Smooth muscle cell (in vitro differentiated cells): ENCODE results near the gene RYR2. TPM values are rescaled to one million over a fixed set of nuclear protein-coding genes. Genes with fewer than 3 reads are reported as not detected.

ENCODE experiments used
- DNase-seq: peaks from one replicate; lab custom pipeline; 2025; ENCODE audit not compliant: unreplicated experiment; lab: John Stamatoyannopoulos, UW
- H2AFZ ChIP-seq: fragments of 200-600 bp; sonication (generic); 2 replicates; pipeline ENCODE4 v1.6.0; 2016; ENCODE audit warnings: antibody characterized with exemption, low read depth, mild to moderate bottlenecking
- H3F3A ChIP-seq: fragments of 200-600 bp; sonication (generic); 2 replicates; pipeline ENCODE4 v1.6.0; 2017; ENCODE audit warnings: antibody characterized with exemption, low read depth
- H3K27ac ChIP-seq: fragments of 200-600 bp; sonication (generic); 2 replicates; pipeline ENCODE4 v1.5.1; 2016; ENCODE audit warnings: low read depth, mild to moderate bottlenecking
- H3K27me3 ChIP-seq: fragments of 200-600 bp; sonication (generic); 2 replicates; pipeline ENCODE4 v1.6.1; 2016; ENCODE audit warnings: low read depth, mild to moderate bottlenecking
- H3K36me3 ChIP-seq: fragments of 200-600 bp; sonication (generic); 2 replicates; pipeline ENCODE4 v1.5.1; 2016; ENCODE audit warnings: low read depth
- H3K4me1 ChIP-seq: fragments of 200-600 bp; sonication (generic); 2 replicates; pipeline ENCODE4 v1.5.1; 2016; ENCODE audit warnings: low read depth
- H3K4me2 ChIP-seq: fragments of 200-600 bp; sonication (generic); 2 replicates; pipeline ENCODE4 v1.6.0; 2016; ENCODE audit warnings: mild to moderate bottlenecking
- H3K4me3 ChIP-seq: fragments of 200-600 bp; sonication (generic); 2 replicates; pipeline ENCODE4 v1.5.1; 2016; ENCODE audit warnings: mild to moderate bottlenecking
- H3K79me2 ChIP-seq: fragments of 200-600 bp; sonication (generic); 2 replicates; pipeline ENCODE4 v1.6.0; 2016; ENCODE audit warnings: low read depth, mild to moderate bottlenecking
- H3K9ac ChIP-seq: fragments of 200-600 bp; sonication (generic); 2 replicates; pipeline ENCODE4 v1.6.0; 2016; ENCODE audit warnings: low read depth
- H3K9me3 ChIP-seq: fragments of 200-600 bp; sonication (generic); replicated peaks from 2 replicates; pipeline ENCODE4 v1.5.1; 2016; ENCODE audit warnings: low read depth
- H4K20me1 ChIP-seq: fragments of 200-600 bp; sonication (generic); 2 replicates; pipeline ENCODE4 v1.6.0; 2016; ENCODE audit warnings: low read depth
- CTCF ChIP-seq: fragments of 200-600 bp; sonication (generic); IDR thresholded peaks from 2 replicates; pipeline ENCODE4 v1.5.1; 2017; ENCODE audit warnings: borderline replicate concordance, mild to moderate bottlenecking, antibody characterized with exemption; ENCODE audit not compliant: insufficient read depth, poor library complexity, severe bottlenecking
- WGBS: methylation state at CpG from one replicate; pipeline ENCODE4 v1.1.7; 2016; ENCODE audit warnings: low lambda C conversion rate; 5-methylcytosine and 5-hydroxymethylcytosine counted together
- polyA plus RNA-seq: library from polyadenylated mRNA; unstranded; fragments of >200 nt; fragmentation: Nextera tagmentation; extraction: Ambion mirVana; gene quantifications from 2 replicates; pipeline ENCODE4 v1.2.1, GENCODE V29; 2016
- total RNA-seq: library from RNA; depleted of rRNA; stranded (reverse); fragments of >200 nt; gene quantifications from 2 replicates; pipeline ENCODE4 v1.2.3, GENCODE V29; 2014

The RYR2 gene
- total and polyA plus RNA-seq, 2 experiments from 2014 or later = 0.09 TPM; not detected in 1

DNA sequence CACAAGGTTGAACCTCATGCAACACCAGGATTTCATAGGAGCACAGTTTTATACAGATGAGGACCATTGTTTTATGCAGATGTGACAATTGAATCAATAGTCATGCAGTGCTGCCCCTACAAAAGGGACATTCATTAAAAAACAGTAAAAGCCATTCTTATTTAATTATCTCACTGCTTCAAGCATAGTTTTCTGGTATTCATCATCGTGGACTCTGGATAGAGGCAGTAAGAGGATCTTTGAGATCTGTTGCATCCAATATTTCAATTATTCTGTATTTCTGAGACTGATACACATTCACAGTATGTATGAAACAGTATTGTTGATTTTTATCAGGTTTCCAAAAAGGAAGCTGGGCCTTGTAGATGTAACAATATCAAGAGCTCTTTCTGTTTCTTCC, 237.6 kb downstream of the RYR2 start:
- no peak overlapping the region for H3K27ac ChIP-seq
- no peak overlapping the region for H3K9ac ChIP-seq
- H3K4me1 ChIP-seq = no peaks in the 10 kb centered on the region
- H3K4me3 ChIP-seq = no peak overlapping the region
- WGBS = 67% methylated on average over 1 of the region's 1 CpG
- no peak overlapping the region for H2AFZ ChIP-seq
- TF ChIP-seq CTCF = no peak
- DNase-seq = no peak
- no peaks in the 10 kb centered on the region for H3K27me3 ChIP-seq
- no peaks in the 10 kb centered on the region for H3K79me2 ChIP-seq
- no peak overlapping the region for H3K4me2 ChIP-seq
- no peaks in the 10 kb centered on the region for H3K36me3 ChIP-seq
- H4K20me1 ChIP-seq = no peaks in the 10 kb centered on the region
- no peaks in the 10 kb centered on the region for H3F3A ChIP-seq
- no peaks in the 10 kb centered on the region for H3K9me3 ChIP-seq

DNA sequence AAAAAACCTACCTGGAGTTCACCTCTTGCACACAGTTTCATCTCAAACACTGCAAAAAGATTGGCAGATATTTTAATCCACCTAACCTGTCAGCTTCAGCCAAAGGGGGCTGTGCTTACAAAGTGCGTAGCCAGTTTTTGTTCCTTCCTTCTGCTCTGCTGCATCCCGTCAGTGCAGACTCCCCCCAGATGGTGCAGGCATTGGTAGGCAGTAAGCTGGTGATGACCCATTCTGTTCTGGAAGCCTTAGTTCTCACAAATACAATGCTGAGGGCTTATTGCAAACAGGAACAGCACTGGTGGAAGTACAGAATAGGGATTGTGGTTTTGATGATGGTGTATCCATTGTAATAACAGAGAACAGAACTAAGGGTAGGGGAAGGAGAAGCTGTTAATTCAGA, 239.5 kb downstream of the RYR2 start:
- no peaks in the 10 kb centered on the region for H4K20me1 ChIP-seq
- no peak for TF ChIP-seq CTCF
- no peaks in the 10 kb centered on the region for H3K9me3 ChIP-seq
- no peaks in the 10 kb centered on the region for H3K36me3 ChIP-seq
- WGBS = 83% methylated on average over 2 of the region's 2 CpGs
- no peak overlapping the region for H3K9ac ChIP-seq
- DNase-seq = no peak
- no peak overlapping the region for H2AFZ ChIP-seq
- H3K4me3 ChIP-seq = no peak overlapping the region
- no peaks in the 10 kb centered on the region for H3K27me3 ChIP-seq
- H3K79me2 ChIP-seq = no peaks in the 10 kb centered on the region
- H3K27ac ChIP-seq = no peak overlapping the region
- H3K4me1 ChIP-seq = no peaks in the 10 kb centered on the region
- no peaks in the 10 kb centered on the region for H3F3A ChIP-seq
- H3K4me2 ChIP-seq = no peak overlapping the region

DNA sequence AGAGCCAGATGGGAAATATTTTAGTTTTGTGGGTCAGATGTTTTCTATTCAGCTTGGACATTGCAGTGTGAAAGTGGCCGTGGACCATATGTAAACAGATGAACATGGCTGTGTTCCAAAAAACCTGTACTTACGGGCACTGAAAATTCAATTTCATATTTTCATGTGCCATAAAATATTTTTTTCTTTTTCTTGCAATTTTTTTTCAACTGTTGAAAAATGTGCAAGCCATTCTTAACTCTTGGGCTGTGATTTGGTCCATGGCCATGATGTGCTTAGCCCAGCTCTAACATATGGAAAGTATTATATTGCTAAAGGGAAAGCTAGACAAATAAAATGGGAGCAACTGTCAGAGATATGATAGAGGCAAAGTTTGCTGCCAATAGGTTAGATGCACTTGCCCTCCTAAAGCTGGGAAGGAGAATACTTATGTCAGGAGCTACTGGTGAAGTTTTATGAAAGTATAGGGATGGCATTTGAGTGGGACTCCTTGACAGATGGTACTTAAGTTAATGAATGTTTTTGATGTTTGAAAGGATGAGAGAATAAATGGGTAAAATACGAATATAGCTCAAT, 240.3 kb downstream of the RYR2 start:
- no peaks in the 10 kb centered on the region for H3K27me3 ChIP-seq
- H3K27ac ChIP-seq = no peak overlapping the region
- H3K4me2 ChIP-seq = no peak overlapping the region
- no peak overlapping the region for H3K9ac ChIP-seq
- H3K4me1 ChIP-seq = no peaks in the 10 kb centered on the region
- 89% methylated on average over 3 of the region's 3 CpGs for WGBS
- no peaks in the 10 kb centered on the region for H3K9me3 ChIP-seq
- no peaks in the 10 kb centered on the region for H3K36me3 ChIP-seq
- no peaks in the 10 kb centered on the region for H3K79me2 ChIP-seq
- no peak for TF ChIP-seq CTCF
- H3F3A ChIP-seq = no peaks in the 10 kb centered on the region
- no peak for DNase-seq
- no peak overlapping the region for H3K4me3 ChIP-seq
- H2AFZ ChIP-seq = no peak overlapping the region
- H4K20me1 ChIP-seq = no peaks in the 10 kb centered on the region

DNA sequence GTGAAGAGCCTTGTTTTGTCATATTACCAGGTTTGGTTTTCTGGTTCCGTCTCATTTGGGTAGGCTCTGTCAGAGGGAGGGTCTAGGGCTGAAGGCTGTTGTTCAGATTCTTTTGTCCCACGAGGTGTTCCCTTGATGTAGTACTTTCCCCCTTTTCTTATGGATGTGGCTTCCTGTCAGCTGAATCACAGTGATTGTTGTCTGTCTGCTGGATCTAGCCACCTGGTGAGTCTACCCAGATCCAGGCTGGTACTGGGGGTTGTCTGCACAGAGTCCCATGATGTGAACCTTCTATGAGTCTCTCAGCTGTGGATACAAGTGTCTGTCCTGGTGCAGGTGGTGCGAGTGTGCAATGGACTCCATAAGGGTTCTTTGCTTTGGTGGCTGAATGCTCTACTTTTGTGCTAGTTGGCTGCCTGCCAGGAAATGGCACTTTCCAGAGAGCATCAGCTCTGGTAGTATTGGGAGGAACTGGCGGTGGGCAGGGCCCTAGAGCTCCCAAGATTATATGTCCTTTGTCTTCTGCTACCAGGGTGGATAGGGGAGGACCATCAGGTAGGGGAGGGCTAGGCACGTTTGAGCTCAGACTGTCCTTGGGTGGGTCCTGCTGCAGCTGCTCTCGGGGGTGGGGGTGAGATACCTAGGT, 246.0 kb downstream of the RYR2 start:
- TF ChIP-seq CTCF = no peak
- no peak for DNase-seq
- Histone ChIP-seq H3K9ac (no peak overlapping the region), H3K79me2 (no peaks in the 10 kb centered on the region), H3K4me3 (no peak overlapping the region), H4K20me1 (no peaks in the 10 kb centered on the region), H3K27ac (no peak overlapping the region), H3K4me1 (no peaks in the 10 kb centered on the region), H3K27me3 (no peaks in the 10 kb centered on the region), H3K9me3 (no peaks in the 10 kb centered on the region), H2AFZ (no peak overlapping the region), H3F3A (no peaks in the 10 kb centered on the region), H3K36me3 (no peaks in the 10 kb centered on the region), H3K4me2 (no peak overlapping the region)
- 81% methylated on average over 6 of the region's 6 CpGs for WGBS
